RWPE2 (cell line): ENCODE measurements around the gene TMEM132D.

ENCODE experiments used
- ATAC-seq: fragments of 200-7000 bp; cut with Tn5 transposase; 3 replicates; pipeline ENCODE4 v1.9.1; 2021; ENCODE audit warnings: low read depth
- DNase-seq: peaks from one replicate; pipeline ENCODE4 v3.0.0-alpha.2; 2020; ENCODE audit warnings: low spot score
- H3K27ac ChIP-seq: fragments of 450-650 bp; 2 replicates; pipeline ENCODE4 v1.5.1; 2017; ENCODE audit warnings: mild to moderate bottlenecking; ENCODE audit not compliant: poor library complexity, severe bottlenecking
- H3K27me3 ChIP-seq: fragments of 250-450 bp; sonication (Bioruptor Pico); 2 replicates; pipeline ENCODE4 v1.5.1; 2021; ENCODE audit warnings: mild to moderate bottlenecking, moderate library complexity; ENCODE audit not compliant: insufficient read depth, poor library complexity, severe bottlenecking
- H3K36me3 ChIP-seq: fragments of 250-450 bp; sonication (Bioruptor Pico); 2 replicates; pipeline ENCODE4 v1.5.1; 2020; ENCODE audit warnings: low read depth, mild to moderate bottlenecking, moderate library complexity
- H3K4me1 ChIP-seq: fragments of 250-450 bp; sonication (Bioruptor Pico); 2 replicates; pipeline ENCODE4 v1.5.1; 2021; ENCODE audit warnings: mild to moderate bottlenecking, moderate library complexity; ENCODE audit not compliant: insufficient read depth, poor library complexity, severe bottlenecking
- H3K4me3 ChIP-seq: fragments of 250-450 bp; sonication (Bioruptor Pico); 2 replicates; pipeline ENCODE4 v1.5.1; 2021; ENCODE audit warnings: mild to moderate bottlenecking, moderate library complexity; ENCODE audit not compliant: severe bottlenecking
- H3K9me3 ChIP-seq: fragments of 250-450 bp; sonication (Bioruptor Pico); 2 replicates; pipeline ENCODE4 v1.5.1; 2021; ENCODE audit warnings: mild to moderate bottlenecking, moderate library complexity; ENCODE audit not compliant: severe bottlenecking
- CTCF ChIP-seq: fragments of 450-650 bp; IDR thresholded peaks from one replicate; pipeline ENCODE4 v1.5.1; 2017; ENCODE audit warnings: mild to moderate bottlenecking, moderate library complexity; ENCODE audit not compliant: poor library complexity, severe bottlenecking

The TMEM132D gene

GRCh38 chr12:129226005-129226404 is 677.8 kb downstream of the TMEM132D start:
- H3K4me1 ChIP-seq, result no peaks in the 10 kb centered on the region
- DNase-seq, result no peak
- no peak overlapping the region for H3K27ac ChIP-seq
- ATAC-seq, result no peak
- no peaks in the 10 kb centered on the region for H3K36me3 ChIP-seq
- H3K9me3 ChIP-seq, result no peaks in the 10 kb centered on the region
- H3K4me3 ChIP-seq, result no peak overlapping the region
- no peaks in the 10 kb centered on the region for H3K27me3 ChIP-seq
- TF ChIP-seq CTCF, result no peak

DNA sequence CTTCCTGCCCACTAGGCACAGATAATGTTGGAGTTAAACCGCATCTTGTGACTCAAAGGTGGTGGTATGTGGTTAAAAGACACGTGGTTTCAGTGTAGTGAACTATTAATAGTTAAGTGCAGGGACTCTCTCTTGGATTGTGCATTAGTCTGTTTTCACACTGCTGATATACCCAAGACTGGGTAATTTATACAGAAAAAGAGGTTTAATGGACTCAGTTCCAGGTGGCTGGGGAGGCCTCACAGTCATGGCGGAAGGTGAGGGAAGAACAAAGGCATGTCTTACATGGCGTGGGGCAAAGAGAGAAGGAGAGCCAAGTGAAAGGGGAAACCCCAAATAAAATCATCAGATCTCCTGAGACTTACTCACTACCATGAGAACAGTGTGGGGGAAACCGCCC is 688.3 kb downstream of the TMEM132D start:
- Histone ChIP-seq H3K36me3 (no peaks in the 10 kb centered on the region), H3K27ac (no peak overlapping the region)
- DNase-seq, result no peak

GRCh38 chr12:129213551-129213950 is 690.3 kb downstream of the TMEM132D start:
- no peak for ATAC-seq
- H3K9me3 ChIP-seq, result no peaks in the 10 kb centered on the region
- DNase-seq, result no peak

More for the DNA sequence above, 688.3 kb downstream of the TMEM132D start:
- ATAC-seq, result no peak
- no peaks in the 10 kb centered on the region for H3K4me1 ChIP-seq
- no peak overlapping the region for H3K4me3 ChIP-seq
- no peak for TF ChIP-seq CTCF
- no peaks in the 10 kb centered on the region for H3K9me3 ChIP-seq
- H3K27me3 ChIP-seq, result no peaks in the 10 kb centered on the region

GRCh38 chr12:129211862-129212630 is 691.8 kb downstream of the TMEM132D start:
- Histone ChIP-seq H3K4me1 (no peaks in the 10 kb centered on the region), H3K36me3 (no peaks in the 10 kb centered on the region), H3K27me3 (no peaks in the 10 kb centered on the region), H3K9me3 (no peaks in the 10 kb centered on the region), H3K4me3 (no peak overlapping the region), H3K27ac (no peak overlapping the region)
- no peak for DNase-seq
- ATAC-seq, result no peak
- TF ChIP-seq CTCF, result no peak

More at GRCh38 chr12:129213551-129213950, 690.3 kb downstream of the TMEM132D start:
- no peak overlapping the region for H3K4me3 ChIP-seq
- H3K27me3 ChIP-seq, result no peaks in the 10 kb centered on the region
- H3K4me1 ChIP-seq, result no peaks in the 10 kb centered on the region
- H3K36me3 ChIP-seq, result no peaks in the 10 kb centered on the region
- H3K27ac ChIP-seq, result no peak overlapping the region
- no peak for TF ChIP-seq CTCF

- no peak for TF ChIP-seq CTCF
- no peak for DNase-seq
- no peak for ATAC-seq
Measured at GRCh38 chr12:129208566-129208965, 695.3 kb downstream of the TMEM132D start.

More at GRCh38 chr12:129208566-129208965, 695.3 kb downstream of the TMEM132D start:
- Histone ChIP-seq H3K27me3 (no peaks in the 10 kb centered on the region), H3K4me3 (no peak overlapping the region), H3K4me1 (no peaks in the 10 kb centered on the region), H3K9me3 (no peaks in the 10 kb centered on the region), H3K36me3 (no peaks in the 10 kb centered on the region), H3K27ac (no peak overlapping the region)
